Activated CD4-positive, alpha-beta T cell treated with anti-CD3 and anti-CD28 coated beads for 48 hours (primary cell): ENCODE measurements around the gene SLC31A2.
"Not testable (repeated sequence)": the region's sequence is repeated elsewhere in the genome, so short reads cannot be mapped to it uniquely, and the experiment has no call there.

Experiments
- DNase-seq: peaks from one replicate; pipeline ENCODE4 v3.0.0-alpha.2; 2020

SLC31A2 gene, protein sequence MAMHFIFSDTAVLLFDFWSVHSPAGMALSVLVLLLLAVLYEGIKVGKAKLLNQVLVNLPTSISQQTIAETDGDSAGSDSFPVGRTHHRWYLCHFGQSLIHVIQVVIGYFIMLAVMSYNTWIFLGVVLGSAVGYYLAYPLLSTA

DNA sequence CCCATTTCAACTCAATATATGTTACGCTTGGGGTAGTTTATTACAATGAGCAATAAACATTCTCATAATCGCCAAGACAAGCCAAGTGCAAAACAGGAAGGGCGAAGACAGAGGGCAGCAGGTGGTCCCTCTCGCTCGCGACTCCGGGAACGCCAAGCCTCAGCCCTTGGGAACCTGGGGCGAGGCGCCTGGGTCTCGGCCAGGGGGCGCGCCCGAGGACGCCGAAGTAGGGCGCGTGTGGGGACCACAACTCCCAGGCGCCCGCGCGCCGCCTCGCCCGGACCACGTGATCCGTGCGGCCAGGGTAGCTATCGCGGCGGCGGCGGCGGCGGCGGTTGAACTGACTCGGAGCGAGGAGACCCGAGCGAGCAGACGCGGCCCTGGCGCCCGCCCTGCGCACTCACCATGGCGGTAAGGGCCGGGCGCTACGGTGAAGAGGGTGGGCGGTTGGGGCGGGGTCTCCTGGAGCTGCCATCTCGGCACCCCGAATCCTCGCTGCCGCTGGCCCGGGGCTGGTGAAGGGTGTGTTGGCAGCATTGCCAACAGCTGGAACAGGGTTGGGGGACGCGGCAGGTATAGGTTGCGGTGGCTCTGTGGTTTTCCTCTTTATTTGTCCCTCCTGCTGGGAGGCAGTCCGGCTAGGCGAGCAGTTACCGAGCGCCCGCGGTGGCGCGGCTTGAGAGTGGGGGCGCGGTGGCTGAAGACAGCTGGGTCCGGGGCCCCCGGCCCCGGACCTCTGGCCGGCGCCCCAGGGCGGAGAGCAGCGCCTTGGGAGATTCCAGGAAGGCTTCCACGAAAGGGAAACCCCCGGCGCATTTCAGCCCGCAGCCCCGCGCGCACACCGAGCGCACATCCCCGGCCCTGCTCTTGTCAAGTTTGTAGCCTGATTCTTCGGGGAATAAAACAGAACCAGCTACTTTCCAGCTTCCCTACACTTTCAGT is at the start of gene SLC31A2:
SLC31A2 (plus strand) TSS at position 338 of the 942 bp plus-strand sequence; CDS start at position 406, 68 bp downstream.
- peak; percentile 94 for DNase-seq

DNA sequence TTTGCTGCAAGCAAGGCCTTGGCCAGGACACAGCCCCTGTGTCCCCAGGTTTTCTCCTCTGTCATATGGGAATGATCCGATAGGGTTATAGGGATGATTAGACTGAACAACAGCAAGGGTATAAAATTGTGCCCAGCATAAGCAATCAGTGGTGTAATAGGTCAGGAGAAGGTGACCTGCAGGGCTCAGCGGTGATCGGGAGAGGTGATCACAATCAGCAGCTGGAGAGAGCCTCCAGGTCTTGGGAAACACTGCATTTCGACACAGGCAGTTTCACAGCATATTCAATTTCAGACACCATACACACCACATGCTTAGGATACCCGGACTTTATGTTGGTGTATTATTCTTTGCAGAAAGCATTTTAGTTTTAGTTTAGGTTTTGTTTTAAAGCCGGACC is 45.5 kb upstream of the SLC31A2 start:
- DNase-seq, result not testable (repeated sequence)

DNA sequence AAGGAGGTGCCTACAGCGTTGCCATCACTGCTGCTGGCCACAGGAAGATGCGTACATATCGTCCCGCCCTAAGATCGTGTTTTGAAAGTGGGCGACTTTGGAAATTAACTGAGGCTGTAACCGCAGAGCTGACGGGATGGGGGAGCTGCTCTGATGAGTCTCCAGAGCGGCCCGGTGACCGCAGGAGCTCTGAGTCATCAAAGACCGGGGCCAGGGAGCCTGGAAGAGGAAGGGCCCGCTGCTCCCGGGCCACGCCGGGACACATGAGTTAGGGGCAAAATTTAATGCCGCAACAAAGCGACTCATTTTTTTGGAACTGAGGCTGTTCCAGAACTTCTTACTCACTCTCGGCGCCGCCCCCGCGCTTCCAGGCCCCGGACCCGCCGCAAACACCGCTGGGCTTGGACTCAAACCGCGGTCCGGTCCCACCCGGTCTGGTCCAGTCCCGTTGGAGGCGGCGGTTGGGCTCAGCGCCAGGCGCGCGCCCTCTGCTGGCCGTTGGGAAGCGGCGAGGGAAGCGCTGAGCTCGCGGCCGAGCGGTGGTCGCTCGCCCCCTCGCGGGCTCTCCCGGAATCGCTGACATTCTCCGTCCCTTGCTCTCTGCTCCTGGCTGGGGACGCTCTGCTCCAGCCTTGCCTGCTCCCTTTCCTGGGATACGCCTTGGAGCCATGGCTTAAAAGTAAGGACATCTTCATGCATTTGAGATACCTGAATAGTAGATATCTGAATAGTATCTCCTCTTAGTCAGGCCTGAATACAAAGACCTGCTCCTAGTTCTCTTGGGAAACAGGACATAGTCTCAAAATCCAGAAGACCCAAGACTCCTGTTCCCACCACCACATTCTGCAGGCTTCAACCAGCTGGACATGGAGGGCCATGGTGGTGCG is 39.5 kb upstream of the SLC31A2 start:
- DNase-seq, result not testable (repeated sequence)

DNA sequence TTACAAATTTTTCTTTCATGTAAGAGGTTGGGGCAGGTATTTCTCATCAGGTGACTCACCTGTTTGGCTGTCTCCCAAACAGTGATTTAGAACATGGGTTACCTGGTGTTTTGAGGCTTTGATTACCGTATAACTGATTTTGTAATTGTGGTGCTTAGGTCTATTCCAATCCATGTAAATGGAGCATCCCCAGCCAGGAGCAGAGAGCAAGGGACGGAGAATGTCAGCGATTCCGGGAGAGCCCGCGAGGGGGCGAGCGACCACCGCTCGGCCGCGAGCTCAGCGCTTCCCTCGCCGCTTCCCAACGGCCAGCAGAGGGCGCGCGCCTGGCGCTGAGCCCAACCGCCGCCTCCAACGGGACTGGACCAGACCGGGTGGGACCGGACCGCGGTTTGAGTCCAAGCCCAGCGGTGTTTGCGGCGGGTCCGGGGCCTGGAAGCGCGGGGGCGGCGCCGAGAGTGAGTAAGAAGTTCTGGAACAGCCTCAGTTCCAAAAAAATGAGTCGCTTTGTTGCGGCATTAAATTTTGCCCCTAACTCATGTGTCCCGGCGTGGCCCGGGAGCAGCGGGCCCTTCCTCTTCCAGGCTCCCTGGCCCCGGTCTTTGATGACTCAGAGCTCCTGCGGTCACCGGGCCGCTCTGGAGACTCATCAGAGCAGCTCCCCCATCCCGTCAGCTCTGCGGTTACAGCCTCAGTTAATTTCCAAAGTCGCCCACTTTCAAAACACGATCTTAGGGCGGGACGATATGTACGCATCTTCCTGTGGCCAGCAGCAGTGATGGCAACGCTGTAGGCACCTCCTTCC is 37.9 kb upstream of the SLC31A2 start:
- DNase-seq, result not testable (repeated sequence)

DNA sequence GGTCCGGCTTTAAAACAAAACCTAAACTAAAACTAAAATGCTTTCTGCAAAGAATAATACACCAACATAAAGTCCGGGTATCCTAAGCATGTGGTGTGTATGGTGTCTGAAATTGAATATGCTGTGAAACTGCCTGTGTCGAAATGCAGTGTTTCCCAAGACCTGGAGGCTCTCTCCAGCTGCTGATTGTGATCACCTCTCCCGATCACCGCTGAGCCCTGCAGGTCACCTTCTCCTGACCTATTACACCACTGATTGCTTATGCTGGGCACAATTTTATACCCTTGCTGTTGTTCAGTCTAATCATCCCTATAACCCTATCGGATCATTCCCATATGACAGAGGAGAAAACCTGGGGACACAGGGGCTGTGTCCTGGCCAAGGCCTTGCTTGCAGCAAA is 32.0 kb upstream of the SLC31A2 start:
- DNase-seq, result not testable (repeated sequence)

DNA sequence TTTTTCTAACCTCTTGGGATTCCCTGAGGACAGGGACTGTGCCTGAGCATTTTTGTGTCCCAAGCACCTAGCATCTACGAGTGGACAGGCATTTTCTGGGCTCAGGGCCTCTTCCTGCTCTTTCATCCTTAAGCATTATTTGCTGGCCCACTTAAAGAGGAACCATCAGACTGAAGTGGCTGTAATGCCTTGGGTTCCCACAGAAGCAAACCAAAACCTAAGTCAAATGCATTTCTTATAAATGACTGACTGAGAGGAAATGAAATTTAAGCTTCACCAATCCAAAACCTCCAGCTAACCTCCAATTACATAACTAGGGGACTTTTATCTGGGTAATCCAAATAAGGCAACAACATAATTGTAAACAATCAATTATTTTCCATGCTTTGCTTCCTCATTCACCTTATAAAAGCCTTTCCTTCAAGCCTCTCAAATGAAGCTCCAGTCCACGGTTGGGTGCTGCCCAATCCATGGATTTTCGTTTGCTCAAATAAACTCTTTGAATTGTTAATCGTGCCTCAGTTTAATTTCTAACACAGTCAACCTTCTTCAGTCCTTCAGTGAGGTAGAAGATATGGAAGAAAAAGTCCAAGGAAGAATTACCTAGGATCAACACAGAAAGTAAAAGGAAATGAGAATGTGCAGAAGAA is 25.3 kb upstream of the SLC31A2 start:
- DNase-seq, result no peak

DNA sequence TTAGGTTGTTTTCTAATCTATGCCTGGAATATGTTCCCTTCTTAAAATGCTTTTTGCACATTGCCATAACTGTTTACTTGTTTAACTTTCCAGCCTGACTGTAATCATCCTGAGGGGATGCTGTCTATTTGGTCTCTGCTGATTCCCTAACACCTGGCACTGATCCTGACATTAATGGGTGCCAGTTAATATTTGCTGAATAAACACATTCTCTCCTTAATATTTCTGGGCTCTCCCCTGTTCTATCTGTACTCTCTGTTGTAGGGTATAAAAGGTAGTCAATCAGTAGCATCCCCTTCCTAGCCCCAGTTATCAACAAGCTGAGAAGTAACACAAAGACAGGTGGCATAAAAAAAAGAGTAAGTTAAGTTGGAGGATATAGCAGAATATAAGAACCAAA is 21.3 kb upstream of the SLC31A2 start:
- DNase-seq, result no peak

DNA sequence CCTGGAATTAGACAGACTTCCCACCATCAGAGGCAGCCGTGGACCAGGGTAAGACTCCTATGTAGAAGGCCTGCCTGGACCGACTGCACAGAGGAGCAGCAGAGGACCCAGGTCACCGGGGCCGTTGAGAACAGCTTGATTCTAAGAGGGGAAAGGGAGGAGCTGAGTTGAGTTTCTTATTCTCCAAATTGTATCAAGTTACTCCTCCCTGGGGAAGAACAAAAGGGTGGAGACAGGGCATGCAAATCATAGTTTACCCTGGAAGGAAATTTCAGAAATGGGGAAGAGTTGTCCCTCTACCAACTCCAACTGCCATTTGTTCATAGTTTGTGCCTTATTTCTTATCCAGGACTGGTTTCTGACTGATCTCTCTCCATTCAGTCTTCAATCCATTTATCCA is 20.9 kb upstream of the SLC31A2 start:
- no peak for DNase-seq

DNA sequence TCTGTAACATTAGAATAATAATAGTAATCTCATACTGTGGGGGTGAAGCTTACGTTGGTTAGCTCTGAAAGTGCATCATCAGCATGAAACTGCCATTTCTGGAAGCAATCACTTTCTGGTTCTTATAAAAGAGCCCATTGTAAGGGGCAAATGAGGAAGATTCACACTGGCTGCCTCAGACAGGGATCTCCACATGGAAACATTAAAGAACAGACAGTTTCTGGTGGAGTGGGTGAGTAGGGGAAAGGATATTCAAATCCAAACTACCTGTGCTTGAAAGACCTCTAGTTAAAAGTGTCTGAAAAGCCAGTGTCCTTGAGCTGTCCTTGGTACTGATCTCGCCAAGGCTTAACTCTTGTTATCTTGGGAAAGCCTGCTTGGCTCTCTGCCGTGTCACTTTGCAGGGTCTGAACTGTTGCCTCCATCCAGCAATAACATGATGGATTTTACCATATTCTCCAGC is 19.1 kb upstream of the SLC31A2 start:
- no peak for DNase-seq

DNA sequence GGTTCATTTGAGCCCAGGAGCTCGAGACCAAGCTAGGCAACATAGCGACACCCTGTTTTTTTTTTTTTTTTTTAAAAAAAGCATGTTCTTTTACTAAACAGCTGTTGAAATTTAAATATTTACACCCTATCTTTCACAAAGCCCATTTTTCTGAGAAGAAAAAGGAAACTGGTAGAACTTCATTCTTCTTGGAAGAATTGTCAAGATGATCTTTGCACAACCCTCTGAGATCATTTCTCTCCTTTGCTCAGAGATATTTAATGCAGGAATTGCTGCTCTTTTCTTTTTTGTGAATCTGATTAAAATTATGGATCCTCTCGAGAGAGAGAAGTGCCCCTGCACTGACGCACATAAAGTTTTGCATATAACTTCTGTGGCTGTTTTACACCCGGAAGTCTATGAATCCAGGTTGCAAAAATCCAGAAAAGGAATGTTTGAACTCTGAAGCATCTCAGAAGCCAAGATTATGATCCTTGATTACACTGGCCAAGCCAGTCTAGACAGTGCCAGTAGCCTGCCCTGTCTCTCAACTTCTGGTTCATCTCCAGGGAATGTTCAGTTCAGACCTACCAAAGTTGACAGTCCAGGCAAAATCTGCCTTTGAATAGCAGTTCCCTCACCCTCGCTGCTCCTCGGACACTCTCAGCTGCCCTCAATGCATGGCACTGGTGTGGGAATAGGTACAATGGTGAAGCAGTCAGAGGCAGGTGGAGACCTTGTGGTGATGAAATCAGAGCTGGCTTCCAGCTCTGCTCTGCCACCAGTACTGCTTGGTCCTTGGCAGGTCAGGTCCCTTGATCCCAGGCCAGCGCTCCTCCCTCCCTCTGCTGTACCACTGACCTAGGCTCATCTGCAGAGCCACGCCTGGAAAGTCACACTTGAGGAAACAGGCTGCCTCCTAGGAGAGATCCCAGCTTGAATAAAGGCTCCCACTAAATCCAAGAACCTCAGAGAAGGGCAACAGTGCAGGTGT is 13.3 kb upstream of the SLC31A2 start:
- no peak for DNase-seq

DNA sequence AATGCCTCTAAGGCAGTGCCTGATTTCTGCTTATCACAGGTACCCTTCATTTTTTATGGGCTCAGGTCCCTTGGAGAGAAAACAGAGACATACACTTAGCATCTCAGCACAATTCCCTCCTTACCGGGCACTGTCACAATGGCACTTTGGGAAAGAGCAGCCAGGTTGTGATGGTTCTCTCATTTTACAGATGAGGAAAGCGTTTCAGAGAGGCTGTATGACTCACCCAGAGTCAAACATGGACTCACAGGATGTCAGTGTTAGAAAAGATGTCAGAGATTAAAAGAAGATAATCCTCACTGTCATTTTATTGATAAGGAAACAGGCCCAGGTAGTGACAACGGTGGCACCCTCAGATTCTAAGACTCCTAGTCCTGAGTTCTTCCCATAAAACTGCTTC is 12.0 kb upstream of the SLC31A2 start:
- DNase-seq, result no peak

DNA sequence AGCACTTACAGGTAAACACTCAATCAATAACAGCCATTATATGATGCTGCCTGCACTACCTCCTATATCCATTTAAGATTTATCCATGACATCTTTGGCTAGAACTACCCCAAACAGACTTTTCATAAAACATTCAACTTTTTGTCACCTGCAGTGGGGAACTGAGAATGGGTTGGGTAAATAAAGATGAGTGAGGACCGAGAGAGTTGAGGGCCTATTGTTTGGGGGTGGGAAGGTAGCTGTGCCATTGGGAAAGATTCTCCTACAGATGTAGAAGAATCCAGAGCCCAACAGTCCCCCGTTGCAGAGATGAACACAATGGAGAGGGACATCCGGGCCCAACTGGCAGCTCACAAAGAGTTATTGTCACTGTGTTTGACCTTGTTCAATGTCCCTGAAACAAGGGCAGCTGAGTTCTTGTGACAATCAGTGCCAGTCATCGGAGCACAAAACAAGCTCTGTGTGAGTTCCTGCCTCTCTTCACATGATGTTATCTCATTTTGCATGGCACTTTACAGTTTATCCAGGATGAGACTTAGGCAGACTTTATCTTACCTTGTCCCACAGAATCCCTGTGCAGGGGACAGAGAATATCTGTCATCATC is 11.5 kb upstream of the SLC31A2 start:
- DNase-seq, result no peak

DNA sequence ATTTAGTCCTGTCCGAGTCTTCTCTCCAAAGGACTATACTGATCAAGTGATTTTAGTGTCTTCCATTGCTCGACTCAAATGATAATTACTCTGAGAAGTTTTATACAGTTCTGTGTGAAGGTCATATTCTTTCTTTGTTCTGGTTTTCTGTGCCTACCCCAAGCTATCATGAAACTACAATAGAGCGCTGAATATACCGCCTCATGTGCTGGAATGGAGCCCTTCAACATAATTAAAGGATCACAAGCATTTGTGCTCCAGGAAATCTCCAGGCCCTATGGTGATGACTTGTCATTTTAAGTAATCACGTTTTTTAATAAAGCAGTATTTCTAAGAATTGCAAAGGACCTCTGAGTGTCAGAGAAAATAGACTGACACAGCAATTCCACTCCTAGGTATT is 10.9 kb upstream of the SLC31A2 start:
- no peak for DNase-seq

DNA sequence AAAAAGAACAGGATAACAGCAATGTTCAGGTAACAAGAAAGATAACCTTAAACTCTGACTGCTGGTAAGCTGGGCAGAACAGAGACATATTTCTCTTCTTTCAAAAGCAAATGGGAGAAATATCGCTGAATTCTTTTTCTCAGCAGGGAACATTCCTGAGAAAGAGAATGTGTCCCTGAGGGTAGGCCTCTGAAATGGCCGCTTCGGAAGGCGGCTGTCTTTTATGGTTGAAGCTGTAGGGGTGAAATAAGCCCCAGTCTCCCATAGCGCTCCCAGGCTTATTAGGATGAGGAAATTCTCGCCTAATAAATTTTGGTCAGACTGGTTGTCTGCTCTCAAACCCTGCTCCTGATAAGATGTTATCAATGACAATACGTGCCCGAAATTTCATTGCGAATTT is 9.9 kb upstream of the SLC31A2 start:
- not testable (repeated sequence) for DNase-seq

DNA sequence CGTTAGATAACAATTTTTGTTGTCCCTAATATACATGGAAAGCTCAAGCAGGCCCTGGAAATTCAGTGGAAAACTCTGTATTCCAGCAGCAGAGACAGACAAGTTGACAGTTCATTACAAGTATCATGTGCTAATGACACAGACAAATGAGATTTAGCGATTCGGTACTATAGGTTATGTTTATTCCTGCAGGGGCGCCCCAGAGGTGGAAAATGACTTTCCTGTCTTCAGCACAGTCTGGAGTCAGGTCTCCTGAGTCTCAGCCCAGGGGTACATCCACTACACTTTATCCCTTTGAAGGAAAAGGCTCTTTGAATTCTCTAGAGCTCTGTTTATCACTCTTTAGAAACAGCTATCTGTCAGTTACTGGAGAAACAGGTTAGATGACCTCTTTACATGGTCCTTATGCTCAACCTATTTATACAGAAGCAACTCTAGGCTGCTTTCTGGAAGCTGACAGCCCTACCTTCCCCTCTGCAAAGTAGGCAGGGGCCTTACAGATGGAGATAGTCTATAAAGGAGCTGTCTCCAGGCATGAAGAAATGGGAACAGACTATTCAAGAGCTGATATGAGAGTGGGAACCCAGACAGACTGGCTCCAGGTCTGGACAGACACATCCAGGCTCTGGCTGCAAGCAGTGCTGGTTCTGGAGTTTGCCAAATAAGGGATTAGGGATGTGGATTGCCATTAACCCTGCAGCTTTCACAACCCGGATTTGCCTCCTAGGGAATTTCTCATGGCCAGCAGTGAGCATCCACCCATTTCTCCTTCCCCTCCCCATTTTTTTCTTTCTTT is 7.2 kb upstream of the SLC31A2 start:
- no peak for DNase-seq

DNA sequence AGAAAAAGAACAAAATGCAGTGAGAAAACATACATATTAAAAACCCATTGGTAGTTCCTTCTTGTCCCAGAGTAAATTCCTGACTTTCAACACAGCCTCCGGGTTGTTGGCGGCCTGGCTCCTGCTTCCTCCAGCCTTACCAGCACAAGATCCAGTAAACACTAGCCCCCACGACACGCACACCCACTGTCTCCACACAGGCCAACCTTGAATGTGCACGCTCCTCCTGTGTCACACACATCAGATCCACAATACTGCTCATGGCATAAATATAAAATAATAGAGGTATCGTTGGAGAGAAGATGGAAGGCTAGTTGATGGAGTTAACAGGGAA is 2.5 kb upstream of the SLC31A2 start:
- DNase-seq, result no peak

DNA sequence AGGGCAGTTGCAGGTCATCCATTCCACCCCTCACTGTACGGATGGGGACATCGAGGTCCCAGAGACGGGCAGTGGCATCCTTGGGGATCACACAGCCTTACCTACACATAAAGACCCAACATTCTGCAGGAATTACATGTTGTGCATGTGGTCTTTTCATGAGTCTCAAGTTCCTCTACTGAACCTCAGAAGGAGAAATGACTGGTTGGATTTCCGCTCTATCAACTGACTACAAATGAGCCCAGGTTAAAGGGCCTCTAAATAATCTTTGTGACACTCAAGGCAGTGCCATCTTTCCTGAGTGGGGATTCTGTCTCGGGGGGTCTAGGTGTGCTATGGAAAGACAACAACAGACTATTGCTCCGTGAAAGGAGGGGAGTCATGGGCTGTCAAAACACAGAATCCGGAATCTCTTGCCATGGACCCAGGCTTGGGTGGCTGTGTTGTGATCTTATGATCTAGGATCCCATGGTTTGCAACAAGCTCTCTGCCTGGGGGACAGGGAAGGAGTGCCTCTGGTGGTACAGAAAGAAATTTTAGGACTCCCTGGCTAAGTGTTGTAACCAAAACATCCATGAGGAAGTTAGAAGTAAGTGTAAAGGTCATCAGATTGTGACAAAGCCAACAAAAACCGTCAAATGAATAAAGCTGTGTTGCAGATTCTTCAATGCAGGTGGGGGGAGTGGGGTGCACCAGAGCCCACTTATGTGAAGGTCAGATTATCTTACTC is 1.9 kb upstream of the SLC31A2 start:
- DNase-seq, result no peak

DNA sequence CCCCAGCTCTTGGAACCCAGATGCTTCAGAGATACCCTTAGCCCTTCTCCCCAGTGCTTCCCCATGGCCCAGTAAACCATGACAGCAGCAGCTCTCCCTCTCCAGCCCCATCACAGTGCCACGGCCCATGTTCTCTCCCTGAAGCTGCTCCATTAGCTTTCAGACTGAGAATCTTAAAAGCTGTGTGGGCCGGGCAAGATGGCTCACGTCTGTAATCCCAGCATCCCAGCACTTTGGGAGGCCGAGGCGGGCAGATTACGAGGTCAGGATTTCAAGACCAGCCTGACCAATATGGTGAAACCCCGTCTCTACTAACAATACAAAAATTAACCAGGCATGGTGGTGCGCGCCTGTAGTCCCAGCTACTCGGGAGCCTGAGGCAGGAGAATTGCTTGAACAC is 1.2 kb upstream of the SLC31A2 start:
- not testable (repeated sequence) for DNase-seq
